IPS-18c (cell line): ENCODE measurements around the gene ZNF775.
"Not testable (repeated sequence)": the region's sequence is repeated elsewhere in the genome, so short reads cannot be mapped to it uniquely, and the experiment has no call there.

Experiments used
- H3K4me3 ChIP-seq: 2 replicates; pipeline ENCODE4 v1.7.0; 2013; ENCODE audit warnings: low read depth, mild to moderate bottlenecking, low read length, moderate library complexity; ENCODE audit not compliant: insufficient read depth
- H3K9me3 ChIP-seq: one replicate; pipeline ENCODE4 v1.6.1; 2013; ENCODE audit warnings: mild to moderate bottlenecking, low read length, moderate library complexity; ENCODE audit not compliant: control insufficient read depth, insufficient read depth

The ZNF775 gene

DNA sequence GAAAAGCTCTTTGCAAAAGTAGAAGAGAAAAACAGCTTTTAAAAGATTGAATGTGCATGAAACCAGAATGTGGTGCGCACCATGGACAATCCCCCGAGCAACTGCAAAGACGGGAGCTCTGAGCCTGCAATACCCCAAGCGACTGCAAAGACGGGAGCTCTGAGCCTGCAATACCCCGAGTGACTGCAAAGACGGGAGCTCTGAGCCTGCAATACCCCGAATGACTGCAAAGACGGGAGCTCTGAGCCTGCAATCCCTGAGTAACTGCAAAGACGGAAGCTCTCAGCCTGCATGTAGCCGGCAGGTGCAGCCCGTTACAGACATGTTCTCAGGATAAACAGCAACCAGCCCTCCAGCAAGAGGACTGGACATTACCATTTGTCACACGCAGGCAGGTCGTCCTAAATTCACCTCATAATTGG, 6.2 kb downstream of the ZNF775 start:
- Histone ChIP-seq H3K9me3 (peaks cover 2% of the 10 kb centered on the region), H3K4me3 (no peak overlapping the region)

DNA sequence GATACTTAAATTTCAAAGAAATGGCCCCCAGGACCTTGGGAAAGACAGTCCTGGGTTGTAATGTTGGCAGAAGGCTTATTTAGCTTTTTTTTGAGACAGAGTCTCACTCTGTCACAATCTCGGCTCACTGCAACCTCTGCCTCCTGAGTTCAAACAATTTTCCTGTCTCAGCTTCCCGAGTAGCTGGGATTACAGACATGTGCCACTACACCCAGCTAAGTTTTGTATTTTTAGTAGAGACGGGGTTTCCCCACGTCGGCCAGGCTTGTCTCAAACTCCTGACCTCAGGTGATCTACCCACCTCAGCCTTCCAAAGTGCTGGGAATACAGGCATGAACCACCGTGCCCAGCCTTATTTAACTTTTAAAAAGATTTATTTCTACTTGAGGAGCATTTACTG, 6.8 kb downstream of the ZNF775 start:
- not testable (repeated sequence) for H3K4me3 ChIP-seq

DNA sequence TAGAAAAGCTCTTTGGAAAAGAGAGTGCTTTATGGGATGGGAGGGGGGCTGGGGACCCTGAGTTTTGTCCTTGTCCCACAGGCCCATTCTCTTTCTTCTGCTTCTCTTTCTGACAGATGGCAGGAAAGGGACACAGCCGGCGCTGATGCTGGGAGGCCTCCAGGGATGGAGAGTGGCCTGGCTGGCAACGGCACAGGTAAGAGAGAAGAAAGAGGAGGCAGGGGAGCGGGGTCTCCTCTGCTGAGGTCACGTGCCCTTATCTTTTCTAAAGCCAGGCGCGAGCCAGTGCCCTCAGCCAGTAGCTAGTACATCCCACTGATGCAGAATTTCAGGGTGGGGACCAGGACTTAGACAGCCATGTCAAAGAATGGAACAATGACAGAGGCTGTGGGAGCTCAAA, 9.2 kb downstream of the ZNF775 start:
- no peak overlapping the region for H3K4me3 ChIP-seq
- H3K9me3 ChIP-seq: peaks cover 2% of the 10 kb centered on the region

More for the DNA sequence above, 6.8 kb downstream of the ZNF775 start:
- not testable (repeated sequence) for H3K9me3 ChIP-seq

DNA sequence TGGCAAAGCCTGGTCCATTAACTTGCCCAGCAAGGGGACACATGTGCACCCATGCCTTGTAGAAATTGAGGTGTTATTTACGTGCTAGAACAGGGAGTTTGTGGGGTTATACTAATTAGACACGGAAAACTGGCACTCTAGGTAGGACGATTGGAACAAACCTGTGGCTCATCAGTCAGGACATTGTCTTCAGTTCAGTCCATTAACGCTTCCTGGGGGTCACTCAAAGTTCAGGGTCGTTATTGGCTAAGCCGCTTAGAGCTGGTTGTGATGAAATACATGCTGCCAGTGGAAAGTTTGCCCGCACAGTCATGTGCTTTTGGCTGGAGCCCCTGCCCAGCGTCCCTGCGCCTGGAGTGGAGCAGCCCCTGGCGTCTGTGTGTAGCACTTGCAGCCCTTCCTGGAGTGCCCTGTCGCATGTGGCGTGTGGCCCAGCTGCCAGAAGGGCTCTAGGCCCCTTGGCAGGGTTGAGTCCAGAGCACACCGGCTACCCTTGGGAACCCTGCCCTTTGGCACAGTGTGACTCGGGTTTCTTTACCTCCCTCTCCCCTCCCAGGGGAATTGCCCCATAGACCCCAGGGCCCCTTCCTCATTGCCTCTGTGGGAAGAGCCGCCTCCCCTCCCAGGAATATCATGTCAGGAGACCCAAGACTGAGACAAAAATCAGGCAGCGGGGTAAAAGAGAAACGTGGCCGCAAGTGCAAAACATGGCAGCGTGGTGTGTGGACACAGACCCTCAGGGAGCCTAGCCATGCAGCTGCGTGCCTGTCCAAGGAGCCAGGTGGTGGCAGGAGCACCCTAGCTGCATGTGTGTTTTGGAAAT, 9.8 kb downstream of the ZNF775 start:
- Histone ChIP-seq H3K4me3 (no peak overlapping the region), H3K9me3 (peaks cover 2% of the 10 kb centered on the region)

DNA sequence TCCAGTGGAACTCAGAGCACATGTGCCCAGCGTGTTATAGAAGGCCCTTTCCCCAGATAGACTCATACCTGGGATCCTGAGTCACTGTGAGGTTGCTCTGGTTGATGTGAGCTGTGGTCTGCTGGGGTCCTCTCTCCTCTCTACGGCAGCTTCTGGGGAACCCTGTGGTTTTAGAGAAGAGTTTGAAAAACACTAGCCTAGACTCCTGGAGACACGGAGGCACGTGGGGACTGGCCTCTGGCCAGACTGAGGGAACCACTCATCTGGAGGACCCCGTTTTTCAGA, 10.3 kb downstream of the ZNF775 start:
- H3K9me3 ChIP-seq: peaks cover 2% of the 10 kb centered on the region
- H3K4me3 ChIP-seq: no peak overlapping the region

DNA sequence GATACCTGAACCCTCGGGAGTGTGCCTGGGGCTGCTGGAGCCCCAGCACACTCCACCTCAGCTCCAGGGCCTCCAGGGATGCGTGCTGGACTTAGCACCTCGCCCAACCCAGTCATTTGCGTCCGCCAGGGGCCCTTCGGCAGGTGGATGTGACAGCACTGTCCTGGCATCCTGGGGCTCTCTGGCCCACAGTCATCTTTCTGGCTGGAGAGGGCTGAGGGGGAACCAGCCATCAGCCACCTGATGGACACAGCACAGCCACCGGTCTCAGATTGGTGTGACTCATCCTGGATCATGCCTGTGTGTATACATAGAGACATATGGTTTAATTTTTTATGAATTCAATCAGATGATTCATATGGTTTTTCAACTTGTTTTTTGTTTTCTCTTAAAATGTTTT, 11.1 kb downstream of the ZNF775 start:
- Histone ChIP-seq H3K4me3 (no peak overlapping the region), H3K9me3 (peaks cover 2% of the 10 kb centered on the region)

DNA sequence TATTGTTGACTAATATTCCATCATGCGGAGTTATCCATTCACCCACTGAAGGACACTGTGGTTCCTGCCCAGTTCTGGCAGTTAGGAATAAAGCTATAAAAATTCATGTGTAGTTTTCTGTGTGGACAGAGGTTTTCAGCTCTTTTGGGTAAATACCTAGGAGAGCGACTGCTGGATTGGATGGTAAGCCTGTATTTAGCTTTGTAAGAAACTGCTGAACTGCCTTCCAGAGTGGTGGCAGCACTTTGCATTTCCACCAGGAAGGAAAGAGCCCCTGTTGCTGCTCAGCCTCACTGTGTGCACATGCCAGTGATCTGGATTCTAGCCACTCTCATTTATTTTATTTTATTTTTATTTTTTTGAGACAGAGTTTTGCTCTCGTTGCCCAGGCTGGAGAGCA, 14.2 kb downstream of the ZNF775 start:
- no peak overlapping the region for H3K4me3 ChIP-seq
- H3K9me3 ChIP-seq: peaks cover 2% of the 10 kb centered on the region

DNA sequence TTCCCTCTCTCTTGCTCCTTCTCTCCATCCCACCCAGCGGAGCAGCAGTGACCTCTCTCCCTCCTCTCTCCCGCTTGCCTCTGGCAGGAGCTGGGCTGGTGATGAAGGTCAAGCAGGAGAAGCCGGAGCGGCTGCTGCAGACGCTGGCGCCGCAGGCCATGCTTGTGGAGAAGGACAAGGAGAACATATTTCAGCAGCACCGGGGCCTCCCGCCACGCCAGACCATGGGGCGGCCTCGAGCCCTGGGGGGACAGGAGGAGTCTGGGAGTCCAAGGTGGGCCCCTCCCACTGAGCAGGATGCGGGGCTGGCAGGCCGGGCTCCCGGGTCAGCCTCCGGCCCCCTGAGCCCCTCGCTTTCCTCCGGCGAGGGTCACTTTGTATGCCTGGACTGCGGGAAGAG, 17.3 kb downstream of the ZNF775 start:
- Histone ChIP-seq H3K9me3 (no peaks in the 10 kb centered on the region), H3K4me3 (no peak overlapping the region)

DNA sequence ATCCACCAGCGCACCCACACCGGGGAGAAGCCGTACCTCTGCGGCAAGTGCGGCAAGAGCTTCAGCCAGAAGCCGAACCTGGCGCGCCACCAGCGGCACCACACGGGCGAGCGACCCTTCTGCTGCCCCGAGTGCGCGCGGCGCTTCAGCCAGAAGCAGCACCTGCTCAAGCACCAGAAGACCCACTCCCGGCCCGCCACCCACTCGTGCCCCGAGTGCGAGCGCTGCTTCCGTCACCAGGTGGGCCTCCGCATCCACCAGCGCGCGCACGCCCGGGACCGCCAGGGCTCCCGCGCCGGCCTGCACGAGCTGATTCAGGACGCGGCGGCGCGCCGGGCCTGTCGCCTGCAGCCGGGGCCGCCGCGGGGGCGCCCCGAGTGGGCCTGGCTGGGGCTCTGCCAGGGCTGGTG, 17.7 kb downstream of the ZNF775 start:
- Histone ChIP-seq H3K4me3 (no peak overlapping the region), H3K9me3 (no peaks in the 10 kb centered on the region)

DNA sequence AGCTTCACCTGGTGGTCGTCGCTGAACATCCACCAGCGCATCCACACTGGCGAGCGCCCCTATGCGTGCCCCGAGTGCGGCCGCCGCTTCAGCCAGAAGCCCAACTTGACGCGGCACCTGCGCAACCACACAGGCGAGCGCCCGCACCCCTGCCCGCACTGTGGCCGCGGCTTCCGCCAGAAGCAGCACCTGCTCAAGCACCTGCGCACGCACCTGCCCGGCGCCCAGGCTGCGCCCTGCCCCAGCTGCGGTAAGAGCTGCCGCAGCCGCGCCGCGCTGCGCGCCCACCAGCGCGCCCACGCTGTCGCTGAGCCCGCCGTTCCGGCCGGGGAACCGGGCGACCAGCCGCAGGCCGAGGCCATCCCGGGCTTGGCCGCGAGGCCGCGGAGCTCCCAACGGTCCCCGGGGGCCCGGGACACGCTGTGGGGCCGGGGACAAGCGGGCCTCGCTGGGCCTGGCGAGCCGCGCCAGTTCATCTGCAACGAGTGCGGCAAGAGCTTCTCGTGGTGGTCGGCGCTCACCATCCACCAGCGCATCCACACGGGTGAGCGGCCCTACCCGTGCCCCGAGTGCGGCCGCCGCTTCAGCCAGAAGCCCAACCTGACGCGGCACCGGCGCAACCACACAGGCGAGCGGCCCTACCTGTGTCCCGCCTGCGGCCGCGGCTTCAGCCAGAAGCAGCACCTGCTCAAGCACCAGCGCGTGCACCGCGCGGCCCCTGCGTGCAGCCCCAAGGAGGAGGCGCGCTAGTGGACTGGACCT, 18.4 kb downstream of the ZNF775 start:
- H3K4me3 ChIP-seq: no peak overlapping the region
- H3K9me3 ChIP-seq: no peaks in the 10 kb centered on the region

DNA sequence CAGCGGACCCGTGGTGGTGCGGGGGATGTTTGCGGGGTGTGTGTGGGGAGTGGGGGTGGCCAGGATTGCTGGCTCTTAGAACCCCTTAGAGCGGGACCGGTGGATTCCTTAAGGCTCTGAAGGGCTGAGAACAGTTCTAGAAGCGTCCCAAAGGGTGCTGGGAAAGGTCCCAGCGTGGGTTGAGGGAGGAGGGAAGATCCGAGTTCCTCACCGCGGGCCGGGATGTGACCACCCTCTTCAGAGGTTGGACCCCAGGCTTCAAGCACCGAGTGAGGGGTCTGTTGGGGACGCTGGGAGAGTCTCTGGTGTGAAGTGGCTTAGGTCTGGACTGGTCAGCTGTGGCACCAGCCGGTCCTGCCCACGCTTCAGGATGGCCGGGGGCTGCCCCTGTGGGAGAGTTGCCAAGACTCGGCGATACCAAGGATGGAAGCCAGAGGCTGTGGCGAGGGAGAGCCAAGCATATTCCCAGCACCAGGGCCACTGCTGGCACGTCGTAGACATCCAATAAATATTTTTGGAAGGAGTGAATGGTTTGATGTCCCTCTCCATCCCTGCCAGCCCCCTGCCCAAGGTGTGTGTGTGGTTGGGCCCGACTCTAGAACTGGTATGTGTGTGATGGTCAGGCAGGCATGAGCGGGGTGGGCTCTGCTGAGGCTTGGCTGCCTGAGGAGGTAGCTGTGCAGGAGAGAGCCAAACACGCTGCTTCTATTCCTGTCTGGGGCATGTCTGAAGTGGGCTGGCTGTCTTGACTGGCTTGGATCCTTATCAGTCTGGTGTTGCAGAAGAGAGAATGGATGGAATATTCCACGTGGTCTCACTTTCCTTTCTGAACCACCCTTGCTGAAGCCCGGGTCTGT, 19.2 kb downstream of the ZNF775 start:
- no peak overlapping the region for H3K4me3 ChIP-seq
- H3K9me3 ChIP-seq: no peaks in the 10 kb centered on the region

DNA sequence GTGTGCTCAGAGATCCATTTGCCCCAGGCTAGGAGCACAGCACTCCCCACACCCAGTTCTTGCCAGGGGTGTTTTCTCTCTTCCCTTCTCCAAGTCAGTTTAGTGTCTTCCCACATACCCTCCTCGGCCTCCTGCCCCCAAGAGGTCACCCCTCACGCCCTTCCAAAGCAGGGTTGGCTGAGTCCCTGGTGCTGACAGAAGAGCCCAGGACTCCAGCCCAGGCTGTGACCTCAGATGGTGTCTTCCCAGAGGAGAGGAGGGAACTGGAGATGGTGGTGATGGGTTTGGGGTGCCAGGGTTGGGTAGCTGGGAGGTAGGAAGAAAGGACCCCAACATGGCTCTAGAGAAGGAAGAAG, 19.8 kb downstream of the ZNF775 start:
- no peaks in the 10 kb centered on the region for H3K9me3 ChIP-seq
- no peak overlapping the region for H3K4me3 ChIP-seq

DNA sequence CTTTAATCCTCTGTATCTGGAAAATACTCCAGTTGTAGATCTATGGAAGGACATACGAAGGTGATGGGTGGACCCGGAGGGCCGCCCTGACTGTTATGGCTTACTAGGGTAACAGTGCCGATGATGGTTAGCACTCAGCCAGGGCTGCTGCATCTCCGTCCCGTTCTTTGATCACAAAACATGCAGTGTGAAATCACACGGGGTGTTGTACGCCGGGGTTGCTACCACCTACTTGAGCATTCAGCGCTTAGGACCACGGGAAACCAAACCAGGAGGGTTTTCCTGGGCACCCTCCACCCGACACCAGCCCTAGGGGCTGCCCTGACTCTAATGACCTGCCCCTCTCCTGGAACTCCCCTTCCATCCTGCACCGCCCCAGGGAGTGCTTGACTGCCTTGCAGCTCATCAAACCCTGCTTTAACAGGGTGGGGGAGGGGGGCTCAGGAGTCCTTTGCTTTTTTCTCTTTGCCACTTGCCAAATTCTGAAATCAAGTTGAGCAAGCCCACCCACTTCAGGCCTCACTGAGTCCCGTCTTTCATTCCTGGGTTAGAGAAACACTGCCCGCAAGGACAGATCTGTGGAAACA, 20.4 kb downstream of the ZNF775 start:
- Histone ChIP-seq H3K9me3 (no peaks in the 10 kb centered on the region), H3K4me3 (no peak overlapping the region)

DNA sequence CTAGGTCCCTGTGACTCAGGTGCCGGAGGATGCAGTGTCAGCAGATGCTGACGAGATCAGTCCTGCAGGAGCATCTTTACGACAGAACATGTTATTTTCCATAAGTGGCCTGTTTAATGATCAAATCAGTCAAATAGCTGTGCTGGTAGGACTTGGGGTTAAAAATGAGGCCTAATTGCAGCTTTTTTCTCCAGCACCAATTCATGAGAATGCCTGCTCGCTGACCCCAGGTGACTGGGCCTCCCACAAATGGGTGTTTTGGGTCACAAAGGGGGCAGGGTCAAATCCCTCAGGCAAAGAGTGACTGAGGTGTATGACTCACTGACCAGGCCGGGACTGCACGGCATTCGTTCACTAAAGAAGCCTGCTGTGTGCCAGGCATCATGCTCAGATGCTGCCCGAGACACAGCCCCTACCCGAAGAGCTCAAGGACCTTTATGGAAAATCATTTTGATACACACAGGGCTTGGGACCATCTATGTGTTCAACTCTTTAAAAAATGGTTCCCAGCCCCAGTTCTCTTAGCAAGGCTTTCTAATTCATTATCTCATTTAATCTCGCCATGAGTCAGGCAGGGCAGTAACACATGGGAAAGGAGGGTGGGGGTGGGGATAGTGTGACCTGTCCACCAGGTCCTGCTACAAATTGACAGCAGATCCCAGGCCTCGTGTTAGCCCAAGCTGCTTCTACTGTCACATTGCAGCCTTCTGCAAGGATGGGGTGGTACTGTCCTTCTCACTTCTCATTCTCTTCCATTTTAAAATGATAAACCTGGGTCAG, 21.1 kb downstream of the ZNF775 start:
- H3K4me3 ChIP-seq: no peak overlapping the region
- no peaks in the 10 kb centered on the region for H3K9me3 ChIP-seq

DNA sequence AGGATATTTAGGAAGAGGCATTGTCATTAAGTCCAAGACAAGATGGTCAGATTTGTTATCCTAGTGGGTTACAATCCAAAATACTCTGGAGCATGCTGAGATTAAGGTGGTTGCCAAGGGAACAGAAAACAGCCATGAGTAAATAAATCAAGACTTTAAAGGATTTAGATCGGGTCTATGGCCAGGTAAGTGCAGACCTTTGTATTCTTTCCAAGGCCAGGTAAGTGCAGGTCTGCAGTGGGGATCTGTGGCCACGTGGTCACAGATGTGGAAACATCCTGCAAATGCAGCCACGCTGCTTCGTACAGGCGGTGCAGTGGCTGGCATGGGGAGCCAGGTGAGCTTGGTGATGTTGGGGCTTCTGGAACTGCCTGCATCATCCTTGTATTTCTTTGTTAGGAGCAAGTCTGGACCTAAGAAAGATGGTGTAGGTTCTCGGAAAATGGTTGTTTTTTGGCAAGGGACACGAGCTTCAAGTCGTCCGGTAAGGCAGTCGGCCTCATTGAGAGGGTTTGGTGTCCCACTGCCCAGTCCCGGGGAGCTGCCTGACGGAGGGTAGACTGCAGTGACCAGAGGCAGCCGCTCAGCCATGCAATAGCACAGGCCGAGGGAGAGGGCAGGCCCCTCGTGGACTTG, 21.8 kb downstream of the ZNF775 start:
- no peak overlapping the region for H3K4me3 ChIP-seq
- no peaks in the 10 kb centered on the region for H3K9me3 ChIP-seq

DNA sequence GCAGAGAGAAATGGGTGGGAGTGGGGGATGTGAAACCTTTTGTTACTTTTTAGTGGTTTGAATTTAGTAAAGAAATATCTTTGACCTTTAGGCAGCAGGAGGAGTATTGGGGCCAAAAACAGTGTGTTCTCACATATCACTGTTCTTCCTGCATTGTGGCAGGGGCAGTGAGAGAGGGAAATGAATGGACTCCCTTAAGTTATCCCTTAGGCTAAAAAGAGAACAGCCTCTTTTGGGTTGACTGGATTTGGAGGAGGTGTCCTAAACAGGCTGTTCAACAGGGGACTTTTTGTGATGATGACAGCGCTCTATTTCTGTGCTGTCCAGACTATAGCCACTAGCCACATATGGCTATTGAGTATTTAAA, 22.3 kb downstream of the ZNF775 start:
- H3K9me3 ChIP-seq: no peaks in the 10 kb centered on the region

More for the DNA sequence above, 22.3 kb downstream of the ZNF775 start:
- H3K4me3 ChIP-seq: no peak overlapping the region
